ENCODE data around the gene FBXW8.

The FBXW8 gene

GRCh38 chr12:116924558-116925453 is 14.1 kb downstream of the FBXW8 start:
- H3K4me3 ChIP-seq (ENCODE audit: low read length), result peak overlapping the region; percentile 2; the same call in 1 of the 2 replicates
- no peak for TF ChIP-seq ZNF274 (IDR thresholded peaks at IDR 0.05; ENCODE audit: low read depth, low read length)

DNA sequence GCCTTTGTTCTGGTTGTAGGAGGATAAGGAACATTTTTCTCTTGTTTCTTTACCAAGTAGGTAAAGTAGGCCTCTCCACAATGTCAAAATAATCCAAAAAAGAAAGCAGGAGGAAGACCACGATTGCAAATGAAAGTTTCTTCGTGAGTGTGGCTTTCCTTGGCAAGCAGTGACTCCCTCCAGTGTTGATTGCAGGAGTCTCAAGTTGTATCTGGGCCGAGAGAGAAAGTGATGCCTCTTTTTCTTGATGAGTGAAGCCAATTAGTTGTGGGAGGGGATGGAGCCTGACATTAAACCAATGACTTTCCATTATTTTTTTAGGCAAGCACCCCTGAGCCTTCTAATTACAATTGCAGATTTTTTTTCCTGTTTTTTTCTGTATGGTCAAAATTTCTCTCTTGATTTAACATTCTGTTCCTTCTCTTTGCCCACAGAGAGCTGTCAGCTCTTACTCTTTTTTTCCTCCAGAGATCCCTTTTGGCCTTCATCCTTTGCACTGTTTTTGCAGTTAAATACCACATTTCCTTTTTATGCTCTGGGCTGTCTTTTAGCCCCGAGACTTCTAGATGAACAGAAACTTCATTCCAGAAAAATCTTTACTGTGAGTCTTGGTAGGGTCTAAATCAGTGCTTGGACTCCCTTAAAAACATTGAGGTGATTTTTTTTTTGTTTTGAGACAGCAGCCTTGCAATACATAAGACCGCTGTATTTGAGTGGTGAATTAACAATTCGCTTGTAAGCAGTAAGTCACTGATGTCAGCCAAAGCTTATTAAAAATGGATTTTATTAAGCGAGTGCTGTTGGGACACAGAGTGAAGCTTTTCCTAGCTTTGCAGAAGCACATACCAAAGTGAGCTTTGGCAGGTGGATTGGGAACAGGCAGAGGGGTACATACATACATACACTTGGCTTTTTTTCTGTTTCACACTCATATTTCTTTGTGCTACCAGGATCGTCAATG is 15.8 kb downstream of the FBXW8 start:
- no peak for TF ChIP-seq ZNF274 (IDR thresholded peaks at IDR 0.05; ENCODE audit: low read depth, low read length)

GRCh38 chr12:116927244-116927940 is 16.6 kb downstream of the FBXW8 start:
- H3K4me3 ChIP-seq (ENCODE audit: low read length), result no peak overlapping the region
- no peak for TF ChIP-seq ZNF274 (IDR thresholded peaks at IDR 0.05; ENCODE audit: low read depth, low read length)

More for the DNA sequence above, 15.8 kb downstream of the FBXW8 start:
- H3K4me3 ChIP-seq (ENCODE audit: low read length), result no peak overlapping the region

DNA sequence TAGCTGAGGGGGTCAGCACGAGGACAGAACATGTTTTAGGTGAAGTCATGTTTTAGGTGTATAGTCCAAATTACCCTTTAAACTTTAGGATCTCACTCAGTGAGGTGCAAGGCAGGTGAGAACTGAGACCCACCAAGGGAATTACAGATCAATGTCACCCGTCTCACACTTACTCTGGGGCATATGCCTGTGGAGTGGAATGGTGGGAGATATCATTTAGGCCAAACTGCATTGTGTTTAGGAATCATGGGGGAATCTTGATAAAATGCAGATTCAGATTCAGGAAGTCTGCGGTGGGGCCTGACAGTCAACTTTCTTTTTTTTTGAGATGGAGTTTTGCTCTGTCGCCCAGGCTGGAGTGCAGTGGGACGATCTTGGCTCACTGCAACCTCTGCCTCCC is 17.8 kb downstream of the FBXW8 start:
- H3K4me3 ChIP-seq (ENCODE audit: low read length), result no peak overlapping the region
- TF ChIP-seq ZNF274 (IDR thresholded peaks at IDR 0.05; ENCODE audit: low read depth, low read length), result no peak

DNA sequence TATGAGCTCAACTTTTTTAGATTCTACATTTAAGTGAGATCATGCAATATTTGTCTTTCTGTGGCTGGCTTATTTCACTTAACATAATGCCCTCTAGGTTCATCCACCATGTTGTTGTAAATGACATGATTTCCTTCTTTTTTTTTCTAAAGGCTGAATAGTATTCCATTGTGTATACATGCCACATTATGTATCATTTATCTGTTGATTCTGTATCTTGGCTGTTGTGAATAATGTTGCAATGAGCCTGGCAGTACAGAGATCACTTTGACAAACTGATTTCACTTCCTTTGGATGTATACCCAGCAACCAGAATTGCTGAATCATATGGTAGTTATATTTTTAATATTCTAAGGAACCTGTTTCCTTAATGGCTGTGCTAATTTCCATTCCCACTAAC is 19.1 kb downstream of the FBXW8 start:
- no peak for TF ChIP-seq ZNF274 (IDR thresholded peaks at IDR 0.05; ENCODE audit: low read depth, low read length)
- H3K4me3 ChIP-seq (ENCODE audit: low read length), result no peak overlapping the region

GRCh38 chr12:116931665-116932064 is 20.9 kb downstream of the FBXW8 start:
- no peak overlapping the region for H3K4me3 ChIP-seq (ENCODE audit: low read length)
- no peak for TF ChIP-seq ZNF274 (IDR thresholded peaks at IDR 0.05; ENCODE audit: low read depth, low read length)

- H3K4me3 ChIP-seq (ENCODE audit: low read length), result no peak overlapping the region
- TF ChIP-seq ZNF274 (IDR thresholded peaks at IDR 0.05; ENCODE audit: low read depth, low read length), result no peak
Measured at GRCh38 chr12:116933091-116933490, 22.3 kb downstream of the FBXW8 start.

GRCh38 chr12:116933512-116934246 is 22.9 kb downstream of the FBXW8 start:
- TF ChIP-seq ZNF274 (IDR thresholded peaks at IDR 0.05; ENCODE audit: low read depth, low read length), result no peak
- no peak overlapping the region for H3K4me3 ChIP-seq (ENCODE audit: low read length)

DNA sequence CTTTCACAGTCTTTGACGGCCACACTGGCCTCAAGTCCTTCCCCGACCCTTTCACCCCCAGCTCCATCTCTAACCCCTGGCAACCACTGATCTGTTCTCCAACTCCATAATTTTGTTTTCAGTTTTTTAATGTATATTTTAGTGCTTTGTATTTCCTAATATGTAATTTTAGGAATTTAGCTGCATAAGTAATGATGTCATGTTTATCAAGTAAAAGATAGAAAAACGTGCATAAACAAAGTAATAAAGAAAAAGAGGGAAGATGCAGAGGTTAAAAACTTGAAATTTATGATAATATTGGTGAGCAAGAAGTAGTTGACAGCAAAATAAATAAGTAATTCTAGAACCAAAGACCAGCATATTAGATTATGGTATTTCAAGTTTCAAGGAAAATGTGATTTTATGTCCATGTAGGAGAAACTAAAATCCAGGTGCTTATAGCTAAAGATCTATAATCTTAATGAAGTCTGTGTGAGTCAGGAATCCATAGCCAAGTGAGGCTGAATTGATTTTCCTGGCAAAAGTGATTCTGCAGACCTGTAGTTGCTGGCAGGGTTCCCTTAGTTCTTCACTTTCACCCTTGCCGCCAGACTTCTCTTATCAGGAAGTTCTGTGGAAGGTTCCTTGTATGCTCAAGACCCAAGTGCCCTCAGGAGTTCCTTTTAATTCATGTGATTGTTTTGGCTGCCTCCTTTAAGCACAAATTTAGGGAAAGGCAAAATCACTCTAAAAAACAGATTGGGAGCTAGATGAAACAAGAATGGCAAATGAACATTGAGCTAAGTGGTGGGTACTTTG is 24.4 kb downstream of the FBXW8 start:
- H3K4me3 ChIP-seq (ENCODE audit: low read length), result no peak overlapping the region
- no peak for TF ChIP-seq ZNF274 (IDR thresholded peaks at IDR 0.05; ENCODE audit: low read depth, low read length)

GRCh38 chr12:116937640-116938039 is 26.9 kb downstream of the FBXW8 start:
- H3K4me3 ChIP-seq (ENCODE audit: low read length), result no peak overlapping the region
- TF ChIP-seq ZNF274 (IDR thresholded peaks at IDR 0.05; ENCODE audit: low read depth, low read length), result no peak

DNA sequence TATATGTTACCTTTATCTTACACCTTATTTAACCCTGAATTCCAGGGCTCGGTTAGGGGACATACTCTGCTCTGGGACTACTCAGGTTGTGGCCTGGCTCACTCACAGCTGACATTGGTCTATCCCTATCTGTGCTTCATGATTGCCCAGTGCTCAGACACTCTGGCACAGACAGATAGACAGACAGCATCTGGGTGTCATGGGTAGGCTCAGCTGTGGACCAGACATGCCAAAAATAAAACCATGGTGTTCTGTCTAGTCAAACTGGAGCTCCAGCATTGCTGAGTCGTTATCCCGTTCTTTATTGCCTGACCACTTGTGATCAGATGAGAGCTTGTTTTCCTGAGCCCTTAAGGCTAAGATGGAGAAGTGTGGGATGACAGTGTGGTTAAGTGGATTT is 29.0 kb downstream of the FBXW8 start:
- no peak overlapping the region for H3K4me3 ChIP-seq (ENCODE audit: low read length)
- no peak for TF ChIP-seq ZNF274 (IDR thresholded peaks at IDR 0.05; ENCODE audit: low read depth, low read length)

GRCh38 chr12:116941188-116941587 is 30.4 kb downstream of the FBXW8 start:
- H3K4me3 ChIP-seq (ENCODE audit: low read length), result no peak overlapping the region
- TF ChIP-seq ZNF274 (IDR thresholded peaks at IDR 0.05; ENCODE audit: low read depth, low read length), result no peak
